GM12878 (cell line): Measurements from ENCODE around the gene HOOK1.

Source experiments
- ATF7 ChIP-seq: fragments of 450-650 bp; IDR thresholded peaks from 2 replicates; pipeline ENCODE4 v1.6.1; 2016; ENCODE audit warnings: low read depth, mild to moderate bottlenecking
- EP300 ChIP-seq, 2 experiments: fragments of 150-350 bp in 1 of 2; IDR thresholded peaks; 2 replicates each; pipeline ENCODE4 v1.6.1; 2011 to 2012; ENCODE audit warnings: low read depth in 2 of 2, low read length in 2 of 2, borderline replicate concordance in 1 of 2, improper control_type of control experiment in 1 of 2, inconsistent platforms in 1 of 2; ENCODE audit not compliant: control insufficient read depth in 1 of 2
- PAX5 ChIP-seq: IDR thresholded peaks from 2 replicates; pipeline ENCODE4 v1.6.1; 2011; ENCODE audit warnings: low read depth, low read length, borderline replicate concordance
- POLR2A ChIP-seq: IDR thresholded peaks from 2 replicates; pipeline ENCODE4 v1.6.1; 2011; ENCODE audit warnings: low read depth, mild to moderate bottlenecking, low read length
- POLR2AphosphoS5 ChIP-seq: IDR thresholded peaks from 2 replicates; pipeline ENCODE4 v1.6.1; 2011; ENCODE audit warnings: mild to moderate bottlenecking, low read length, inconsistent platforms
- RELA ChIP-seq: fragments of 450-650 bp; IDR thresholded peaks from 2 replicates; pipeline ENCODE4 v1.8.0; 2014; ENCODE audit warnings: borderline replicate concordance; ENCODE audit not compliant: partially characterized antibody
- SREBF2 ChIP-seq: IDR thresholded peaks from 2 replicates; pipeline ENCODE4 v1.6.1; 2012; ENCODE audit warnings: mild to moderate bottlenecking, low read length
- TF ChIP-seq, protein P1 (sequence below): fragments of 450-650 bp; IDR thresholded peaks from 2 replicates; pipeline ENCODE4 v1.6.1; 2017; ENCODE audit warnings: mild to moderate bottlenecking
- TF ChIP-seq, protein P2 (sequence below): fragments of 450-650 bp; IDR thresholded peaks from 2 replicates; pipeline ENCODE4 v1.6.1; 2014; ENCODE audit warnings: mild to moderate bottlenecking
- TF ChIP-seq, protein P3 (sequence below), 3 experiments: IDR thresholded peaks in 2 of 3; conservative IDR thresholded peaks in 1 of 3; 2 replicates each; pipeline ENCODE4 v1.5.1; 2011; ENCODE audit warnings: low read depth in 3 of 3, low read length in 3 of 3, mild to moderate bottlenecking in 3 of 3, control low read depth in 2 of 3, moderate library complexity in 2 of 3, inconsistent platforms in 1 of 3, mixed read lengths in 1 of 3; ENCODE audit not compliant: control insufficient read depth in 2 of 3, insufficient read depth in 1 of 3; ENCODE audit errors: extremely low read depth in 1 of 3

DNA sequence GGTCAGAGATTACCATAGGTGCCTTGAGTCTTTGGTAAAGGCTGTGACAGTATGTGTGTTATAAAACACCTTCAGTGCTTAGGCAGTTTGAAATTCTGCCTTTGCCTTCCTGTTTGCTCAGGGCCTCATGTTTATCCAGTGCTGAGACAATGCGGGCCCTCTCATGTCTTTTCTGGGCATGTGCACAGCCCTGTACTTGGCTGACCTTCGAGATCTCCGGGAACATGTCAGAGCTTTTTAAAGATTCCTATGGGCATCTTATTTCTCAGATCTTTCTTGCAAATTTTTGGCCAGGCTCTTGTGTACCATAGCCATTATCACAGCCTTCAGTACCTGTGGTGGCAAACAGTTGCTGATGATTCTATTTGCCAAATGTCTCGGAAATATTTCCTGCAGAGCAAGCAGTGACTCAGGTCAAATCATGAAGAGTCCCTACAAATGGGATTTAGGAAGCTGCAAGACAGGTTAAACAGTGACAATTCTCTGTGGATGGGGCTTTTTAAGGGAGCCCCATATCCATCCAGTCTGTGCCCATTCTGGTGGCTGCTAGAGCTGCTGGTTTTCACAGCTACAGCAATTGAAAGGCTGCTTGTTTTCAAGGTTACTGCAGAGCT lies 42.1 kb downstream of the HOOK1 start:
- TF ChIP-seq, protein P1, sequence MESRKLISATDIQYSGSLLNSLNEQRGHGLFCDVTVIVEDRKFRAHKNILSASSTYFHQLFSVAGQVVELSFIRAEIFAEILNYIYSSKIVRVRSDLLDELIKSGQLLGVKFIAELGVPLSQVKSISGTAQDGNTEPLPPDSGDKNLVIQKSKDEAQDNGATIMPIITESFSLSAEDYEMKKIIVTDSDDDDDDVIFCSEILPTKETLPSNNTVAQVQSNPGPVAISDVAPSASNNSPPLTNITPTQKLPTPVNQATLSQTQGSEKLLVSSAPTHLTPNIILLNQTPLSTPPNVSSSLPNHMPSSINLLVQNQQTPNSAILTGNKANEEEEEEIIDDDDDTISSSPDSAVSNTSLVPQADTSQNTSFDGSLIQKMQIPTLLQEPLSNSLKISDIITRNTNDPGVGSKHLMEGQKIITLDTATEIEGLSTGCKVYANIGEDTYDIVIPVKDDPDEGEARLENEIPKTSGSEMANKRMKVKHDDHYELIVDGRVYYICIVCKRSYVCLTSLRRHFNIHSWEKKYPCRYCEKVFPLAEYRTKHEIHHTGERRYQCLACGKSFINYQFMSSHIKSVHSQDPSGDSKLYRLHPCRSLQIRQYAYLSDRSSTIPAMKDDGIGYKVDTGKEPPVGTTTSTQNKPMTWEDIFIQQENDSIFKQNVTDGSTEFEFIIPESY: no peak
- TF ChIP-seq, protein P2, sequence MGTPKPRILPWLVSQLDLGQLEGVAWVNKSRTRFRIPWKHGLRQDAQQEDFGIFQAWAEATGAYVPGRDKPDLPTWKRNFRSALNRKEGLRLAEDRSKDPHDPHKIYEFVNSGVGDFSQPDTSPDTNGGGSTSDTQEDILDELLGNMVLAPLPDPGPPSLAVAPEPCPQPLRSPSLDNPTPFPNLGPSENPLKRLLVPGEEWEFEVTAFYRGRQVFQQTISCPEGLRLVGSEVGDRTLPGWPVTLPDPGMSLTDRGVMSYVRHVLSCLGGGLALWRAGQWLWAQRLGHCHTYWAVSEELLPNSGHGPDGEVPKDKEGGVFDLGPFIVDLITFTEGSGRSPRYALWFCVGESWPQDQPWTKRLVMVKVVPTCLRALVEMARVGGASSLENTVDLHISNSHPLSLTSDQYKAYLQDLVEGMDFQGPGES: no peak
- TF ChIP-seq EP300 (IDR thresholded peaks at IDR 0.05; ENCODE audit: borderline replicate concordance in 1 of 2, control insufficient read depth in 1 of 2, low read depth in 2 of 2, low read length in 2 of 2) (no peak), RELA (no peak), SREBF2 (no peak), POLR2A (no peak), PAX5 (no peak), POLR2AphosphoS5 (no peak), ATF7 (no peak)
- TF ChIP-seq, protein P3, sequence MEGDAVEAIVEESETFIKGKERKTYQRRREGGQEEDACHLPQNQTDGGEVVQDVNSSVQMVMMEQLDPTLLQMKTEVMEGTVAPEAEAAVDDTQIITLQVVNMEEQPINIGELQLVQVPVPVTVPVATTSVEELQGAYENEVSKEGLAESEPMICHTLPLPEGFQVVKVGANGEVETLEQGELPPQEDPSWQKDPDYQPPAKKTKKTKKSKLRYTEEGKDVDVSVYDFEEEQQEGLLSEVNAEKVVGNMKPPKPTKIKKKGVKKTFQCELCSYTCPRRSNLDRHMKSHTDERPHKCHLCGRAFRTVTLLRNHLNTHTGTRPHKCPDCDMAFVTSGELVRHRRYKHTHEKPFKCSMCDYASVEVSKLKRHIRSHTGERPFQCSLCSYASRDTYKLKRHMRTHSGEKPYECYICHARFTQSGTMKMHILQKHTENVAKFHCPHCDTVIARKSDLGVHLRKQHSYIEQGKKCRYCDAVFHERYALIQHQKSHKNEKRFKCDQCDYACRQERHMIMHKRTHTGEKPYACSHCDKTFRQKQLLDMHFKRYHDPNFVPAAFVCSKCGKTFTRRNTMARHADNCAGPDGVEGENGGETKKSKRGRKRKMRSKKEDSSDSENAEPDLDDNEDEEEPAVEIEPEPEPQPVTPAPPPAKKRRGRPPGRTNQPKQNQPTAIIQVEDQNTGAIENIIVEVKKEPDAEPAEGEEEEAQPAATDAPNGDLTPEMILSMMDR (IDR thresholded peaks at IDR 0.05 in 2 of 3, conservative IDR thresholded peaks at IDR 0.05 in 1 of 3; ENCODE audit: control insufficient read depth in 2 of 3, extremely low read depth in 1 of 3, insufficient read depth in 1 of 3, low read depth in 3 of 3, low read length in 3 of 3): no peak
